GM19455 (cell line): Measurements from ENCODE around the gene ZNF593OS.

ENCODE experiments used
- ATAC-seq: cut with Tn5 transposase; IDR thresholded peaks from one replicate; pipeline ENCODE4 v1.9.1; 2021; ENCODE audit not compliant: unreplicated experiment

The ZNF593OS gene

GRCh38 chr1:26160527-26161414, 10.9 kb downstream of the ZNF593OS start:
- no peak for ATAC-seq

- ATAC-seq, result no peak
Observed at GRCh38 chr1:26159743-26160039, 11.9 kb downstream of the ZNF593OS start.

GRCh38 chr1:26158908-26159742, 12.5 kb downstream of the ZNF593OS start, which contains the start of gene FAM110D:
TSS of gene FAM110D (plus strand) at chr1:26159079. CDS start at chr1:26161292, 2,213 bp downstream.
- ATAC-seq, result no peak

- no peak for ATAC-seq
Observed at GRCh38 chr1:26158271-26158907, 13.2 kb downstream of the ZNF593OS start.

GRCh38 chr1:26156285-26157038, 15.2 kb downstream of the ZNF593OS start:
- ATAC-seq, result no peak

- no peak for ATAC-seq
Observed at GRCh38 chr1:26155370-26156284, 16.0 kb downstream of the ZNF593OS start.

GRCh38 chr1:26154750-26155149, 16.9 kb downstream of the ZNF593OS start:
- ATAC-seq, result no peak

- no peak for ATAC-seq
Observed at GRCh38 chr1:26153966-26154532, 17.6 kb downstream of the ZNF593OS start.

- ATAC-seq, result no peak
Observed at GRCh38 chr1:26148887-26149286, 22.7 kb downstream of the ZNF593OS start.

GRCh38 chr1:26145960-26146294, 25.7 kb downstream of the ZNF593OS start:
- no peak for ATAC-seq

GRCh38 chr1:26145041-26145959, 26.3 kb downstream of the ZNF593OS start:
- ATAC-seq, result no peak

- ATAC-seq, result no peak
Observed at GRCh38 chr1:26142159-26142558, 29.5 kb downstream of the ZNF593OS start.

GRCh38 chr1:26138974-26139558, 32.6 kb downstream of the ZNF593OS start:
- no peak for ATAC-seq

GRCh38 chr1:26134466-26134865, 37.2 kb downstream of the ZNF593OS start:
- ATAC-seq, result no peak

- no peak for ATAC-seq
Observed at GRCh38 chr1:26132834-26133167, 38.8 kb downstream of the ZNF593OS start.

- ATAC-seq, result no peak
Observed at GRCh38 chr1:26132128-26132833, 39.4 kb downstream of the ZNF593OS start.

GRCh38 chr1:26130695-26131094, 40.9 kb downstream of the ZNF593OS start:
- no peak for ATAC-seq

- no peak for ATAC-seq
Observed at GRCh38 chr1:26129778-26130177, 41.9 kb downstream of the ZNF593OS start.
